HG03575 (cell line): ENCODE data around the gene CLCA2.

ENCODE experiments used
- ATAC-seq: cut with Tn5 transposase; IDR thresholded peaks from one replicate; pipeline ENCODE4 v1.9.1; 2021; ENCODE audit not compliant: unreplicated experiment, insufficient number of reproducible peaks, low FRiP score; ENCODE audit errors: extremely low read depth

CLCA2 gene

GRCh38 chr1:86429122-86429725 lies 5.3 kb downstream of the CLCA2 start:
- ATAC-seq, result no peak

- no peak for ATAC-seq
Measured at GRCh38 chr1:86429835-86430234, 5.9 kb downstream of the CLCA2 start.

GRCh38 chr1:86430376-86430775 lies 6.4 kb downstream of the CLCA2 start:
- no peak for ATAC-seq

- ATAC-seq, result no peak
Measured at GRCh38 chr1:86434059-86434458, 10.1 kb downstream of the CLCA2 start.

GRCh38 chr1:86435327-86435726 lies 11.4 kb downstream of the CLCA2 start:
- ATAC-seq, result no peak

- ATAC-seq, result no peak
Measured at GRCh38 chr1:86436041-86436440, 12.1 kb downstream of the CLCA2 start.

- ATAC-seq, result no peak
Measured at GRCh38 chr1:86441581-86441980, 17.6 kb downstream of the CLCA2 start.

GRCh38 chr1:86441997-86442396 lies 18.0 kb downstream of the CLCA2 start:
- ATAC-seq, result no peak

- no peak for ATAC-seq
Measured at GRCh38 chr1:86445919-86446318, 21.9 kb downstream of the CLCA2 start.

- ATAC-seq, result no peak
Measured at GRCh38 chr1:86447198-86447790, 23.3 kb downstream of the CLCA2 start.

- ATAC-seq, result no peak
Measured at GRCh38 chr1:86448670-86449069, 24.7 kb downstream of the CLCA2 start.

- no peak for ATAC-seq
Measured at GRCh38 chr1:86449103-86449502, 25.1 kb downstream of the CLCA2 start.

- no peak for ATAC-seq
Measured at GRCh38 chr1:86450847-86451246, 26.9 kb downstream of the CLCA2 start.

- ATAC-seq, result no peak
Measured at GRCh38 chr1:86453664-86454063, 29.7 kb downstream of the CLCA2 start.

GRCh38 chr1:86455073-86455472 lies 31.1 kb downstream of the CLCA2 start:
- ATAC-seq, result no peak

- ATAC-seq, result no peak
Measured at GRCh38 chr1:86460998-86461397, 37.0 kb downstream of the CLCA2 start.

GRCh38 chr1:86461482-86461881 lies 37.5 kb downstream of the CLCA2 start:
- ATAC-seq, result no peak

GRCh38 chr1:86464819-86465218 lies 40.8 kb downstream of the CLCA2 start:
- no peak for ATAC-seq

- no peak for ATAC-seq
Measured at GRCh38 chr1:86466109-86466844, 42.3 kb downstream of the CLCA2 start.

GRCh38 chr1:86466986-86467385 lies 43.0 kb downstream of the CLCA2 start:
- ATAC-seq, result no peak
